Kasumi-1 (cell line): ENCODE data around the gene ABCB7.
"Not testable (repeated sequence)": the region's sequence is repeated elsewhere in the genome, so short reads cannot be mapped to it uniquely, and the experiment has no call there.

ENCODE experiments used
- DNase-seq, 2 experiments: peaks; one replicate each; lab custom pipeline; 2025; lab: John Stamatoyannopoulos, UW

ABCB7 gene

GRCh38 chrX:75155827-75156525 is at the start of gene ABCB7:
ABCB7 (minus strand) TSS chrX:75156283; CDS start chrX:75156272, 11 bp downstream.
- peak; percentile 73 to 76 for DNase-seq

- DNase-seq, result not testable (repeated sequence)
Measured at GRCh38 chrX:75188415-75189206, 32.5 kb upstream of the ABCB7 start.

GRCh38 chrX:75181721-75182120 is 25.6 kb upstream of the ABCB7 start:
- no peak for DNase-seq

- DNase-seq, result not testable (repeated sequence)
Measured at GRCh38 chrX:75179536-75180293, 23.6 kb upstream of the ABCB7 start.

- not testable (repeated sequence) for DNase-seq
Measured at GRCh38 chrX:75172257-75172890, 16.3 kb upstream of the ABCB7 start.

GRCh38 chrX:75158054-75158453 is 2.0 kb upstream of the ABCB7 start:
- no peak for DNase-seq

- no peak for DNase-seq
Measured at GRCh38 chrX:75156531-75156945, 455 bp upstream of the ABCB7 start.

- peak; percentile 12 to 13 for DNase-seq
Measured at GRCh38 chrX:75155447-75155826, 646 bp downstream of the ABCB7 start.

- DNase-seq, result no peak
Measured at GRCh38 chrX:75154871-75155270, 1.2 kb downstream of the ABCB7 start.

- DNase-seq, result no peak
Measured at GRCh38 chrX:75151827-75152592, 4.1 kb downstream of the ABCB7 start.

GRCh38 chrX:75149654-75150053 is 6.4 kb downstream of the ABCB7 start:
- no peak for DNase-seq

GRCh38 chrX:75132672-75133071 is 23.4 kb downstream of the ABCB7 start:
- DNase-seq, result no peak

- no peak for DNase-seq
Measured at GRCh38 chrX:75131973-75132627, 24.0 kb downstream of the ABCB7 start.

- not testable (repeated sequence) for DNase-seq
Measured at GRCh38 chrX:75129069-75129468, 27.0 kb downstream of the ABCB7 start.

- no peak for DNase-seq
Measured at GRCh38 chrX:75118296-75118695, 37.8 kb downstream of the ABCB7 start.

GRCh38 chrX:75115707-75116413 is 40.2 kb downstream of the ABCB7 start:
- DNase-seq, result no peak

- no peak for DNase-seq
Measured at GRCh38 chrX:75114638-75115037, 41.4 kb downstream of the ABCB7 start.

GRCh38 chrX:75113664-75114063 is 42.4 kb downstream of the ABCB7 start:
- no peak for DNase-seq

- no peak for DNase-seq
Measured at GRCh38 chrX:75107863-75108509, 48.1 kb downstream of the ABCB7 start.

GRCh38 chrX:75106772-75107171 is 49.3 kb downstream of the ABCB7 start:
- no peak for DNase-seq
